H7 (cell line): ENCODE data around the gene DAPK1. TPM values are rescaled to one million over a fixed set of nuclear protein-coding genes. Genes with fewer than 3 reads are reported as not detected.

Experiments used
- DNase-seq: peaks from one replicate; pipeline ENCODE4 v3.0.0; 2012
- H3K27me3 ChIP-seq: 2 replicates; pipeline ENCODE4 v1.6.0; 2011; ENCODE audit warnings: mild to moderate bottlenecking, low read length; ENCODE audit not compliant: control insufficient read depth, insufficient read depth
- H3K36me3 ChIP-seq: replicated peaks from 2 replicates; pipeline ENCODE4 v1.5.1; 2011; ENCODE audit warnings: low read length; ENCODE audit not compliant: control insufficient read depth, insufficient read depth
- H3K4me3 ChIP-seq: 2 replicates; pipeline ENCODE4 v1.5.1; 2011; ENCODE audit warnings: low read depth, mild to moderate bottlenecking, control low read depth, low read length, moderate library complexity; ENCODE audit not compliant: insufficient read depth
- total RNA-seq: library from RNA; depleted of rRNA; stranded (reverse); fragments of >200 nt; shearing (Covaris generic); gene quantifications from 2 replicates; pipeline ENCODE4 v1.2.3, GENCODE V29; 2014

DAPK1 gene
- total RNA-seq, 1 experiment from 2014 or later: 48.8 TPM

- Histone ChIP-seq H3K36me3 (peaks cover 15% of the 10 kb centered on the region), H3K27me3 (no peaks in the 10 kb centered on the region), H3K4me3 (no peak overlapping the region)
- DNase-seq: no peak
Observed at GRCh38 chr9:87656485-87656884, 158.8 kb downstream of the DAPK1 start.

- H3K27me3 ChIP-seq: no peaks in the 10 kb centered on the region
- peaks cover 14% of the 10 kb centered on the region for H3K36me3 ChIP-seq
- no peak for DNase-seq
- no peak overlapping the region for H3K4me3 ChIP-seq
Observed at GRCh38 chr9:87657190-87657589, 159.5 kb downstream of the DAPK1 start.

- Histone ChIP-seq H3K27me3 (no peaks in the 10 kb centered on the region), H3K4me3 (no peak overlapping the region), H3K36me3 (peaks cover 14% of the 10 kb centered on the region)
- DNase-seq: no peak
Observed at GRCh38 chr9:87657893-87658292, 160.2 kb downstream of the DAPK1 start.

GRCh38 chr9:87658511-87658910 is 160.8 kb downstream of the DAPK1 start:
- Histone ChIP-seq H3K27me3 (no peaks in the 10 kb centered on the region), H3K4me3 (no peak overlapping the region), H3K36me3 (peaks cover 14% of the 10 kb centered on the region)
- no peak for DNase-seq

- H3K4me3 ChIP-seq: no peak overlapping the region
- peaks cover 18% of the 10 kb centered on the region for H3K36me3 ChIP-seq
- DNase-seq: no peak
- no peaks in the 10 kb centered on the region for H3K27me3 ChIP-seq
Observed at GRCh38 chr9:87659534-87660419, 162.1 kb downstream of the DAPK1 start.

- Histone ChIP-seq H3K4me3 (no peak overlapping the region), H3K36me3 (peaks cover 15% of the 10 kb centered on the region), H3K27me3 (no peaks in the 10 kb centered on the region)
- no peak for DNase-seq
Observed at GRCh38 chr9:87661241-87661640, 163.6 kb downstream of the DAPK1 start.

GRCh38 chr9:87662808-87663528 is 165.3 kb downstream of the DAPK1 start:
- peak; percentile 95 for DNase-seq
- H3K27me3 ChIP-seq: no peaks in the 10 kb centered on the region
- H3K36me3 ChIP-seq: peaks cover 13% of the 10 kb centered on the region
- no peak overlapping the region for H3K4me3 ChIP-seq

GRCh38 chr9:87663556-87663955 is 165.9 kb downstream of the DAPK1 start:
- Histone ChIP-seq H3K4me3 (no peak overlapping the region), H3K36me3 (peaks cover 14% of the 10 kb centered on the region), H3K27me3 (no peaks in the 10 kb centered on the region)
- no peak for DNase-seq

- Histone ChIP-seq H3K4me3 (no peak overlapping the region), H3K27me3 (no peaks in the 10 kb centered on the region), H3K36me3 (peaks cover 11% of the 10 kb centered on the region)
- no peak for DNase-seq
Observed at GRCh38 chr9:87664153-87665060, 166.7 kb downstream of the DAPK1 start.

- no peak for DNase-seq
- no peaks in the 10 kb centered on the region for H3K27me3 ChIP-seq
- peaks cover 12% of the 10 kb centered on the region for H3K36me3 ChIP-seq
Observed at GRCh38 chr9:87665505-87665904, 167.8 kb downstream of the DAPK1 start.

GRCh38 chr9:87667164-87667738 is 169.6 kb downstream of the DAPK1 start:
- DNase-seq: peak; percentile 72

More at GRCh38 chr9:87665505-87665904, 167.8 kb downstream of the DAPK1 start:
- no peak overlapping the region for H3K4me3 ChIP-seq

GRCh38 chr9:87668222-87668621 is 170.6 kb downstream of the DAPK1 start:
- H3K27me3 ChIP-seq: no peaks in the 10 kb centered on the region
- peaks cover 16% of the 10 kb centered on the region for H3K36me3 ChIP-seq
- H3K4me3 ChIP-seq: no peak overlapping the region
- no peak for DNase-seq

More at GRCh38 chr9:87667164-87667738, 169.6 kb downstream of the DAPK1 start:
- Histone ChIP-seq H3K36me3 (peaks cover 14% of the 10 kb centered on the region), H3K4me3 (no peak overlapping the region), H3K27me3 (no peaks in the 10 kb centered on the region)

- Histone ChIP-seq H3K4me3 (no peak overlapping the region), H3K36me3 (peaks cover 16% of the 10 kb centered on the region), H3K27me3 (no peaks in the 10 kb centered on the region)
- no peak for DNase-seq
Observed at GRCh38 chr9:87668722-87669121, 171.1 kb downstream of the DAPK1 start.
